GM21515 (cell line): Measurements from ENCODE around the gene UQCRC1.

Source experiments
- ATAC-seq: cut with Tn5 transposase; IDR thresholded peaks from one replicate; pipeline ENCODE4 v1.9.1; 2021; ENCODE audit not compliant: unreplicated experiment

Gene UQCRC1

DNA sequence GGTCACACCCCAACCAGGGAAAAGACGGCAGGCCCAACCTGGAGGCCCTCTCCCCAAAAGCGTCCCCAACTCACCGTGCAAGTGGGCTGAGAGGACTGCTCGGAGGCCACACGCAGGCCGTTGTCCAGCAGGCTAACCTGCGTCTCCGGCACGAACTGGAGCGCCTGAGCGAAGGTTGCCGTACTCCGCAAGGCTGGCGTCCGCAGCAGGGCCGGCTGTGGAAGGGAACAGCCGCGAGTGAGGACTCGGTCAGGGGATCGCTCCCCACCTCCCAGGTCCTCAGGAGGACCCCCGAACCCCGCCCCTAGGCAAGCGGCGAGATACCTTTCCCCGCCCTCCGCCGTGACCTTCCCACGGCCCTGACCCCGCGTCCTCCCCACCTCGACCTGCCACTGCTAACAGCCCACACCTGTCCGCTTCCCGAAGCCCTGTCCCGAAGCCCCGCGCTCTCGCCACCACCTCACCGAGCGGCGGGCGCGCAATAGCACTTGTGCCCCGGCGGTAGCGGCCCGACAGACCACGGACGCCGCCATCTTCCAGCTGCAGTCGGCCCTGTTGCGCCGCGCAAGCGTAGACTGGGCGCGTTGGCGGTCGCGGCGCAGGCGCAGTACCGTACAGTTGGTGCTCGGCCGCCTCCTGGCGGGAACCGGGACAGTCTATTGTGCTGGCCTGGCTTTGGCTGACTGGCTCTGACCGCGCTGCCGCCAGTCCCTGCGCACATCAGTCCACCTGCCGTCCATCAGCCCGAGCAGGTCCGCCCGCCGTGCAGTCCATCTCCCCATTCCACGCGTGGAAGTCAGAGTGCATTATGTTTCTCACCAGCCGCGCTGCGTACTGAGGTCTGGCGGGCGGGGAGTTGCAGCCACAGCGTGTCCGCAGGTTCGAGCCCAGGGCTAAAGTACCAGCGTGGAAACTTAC lies at the start of gene UQCRC1:
Gene UQCRC1 (minus strand): TSS at position 559 of the 918 bp plus-strand sequence. CDS start 26 bp downstream, at position 533.
- peak; percentile 94 for ATAC-seq

DNA sequence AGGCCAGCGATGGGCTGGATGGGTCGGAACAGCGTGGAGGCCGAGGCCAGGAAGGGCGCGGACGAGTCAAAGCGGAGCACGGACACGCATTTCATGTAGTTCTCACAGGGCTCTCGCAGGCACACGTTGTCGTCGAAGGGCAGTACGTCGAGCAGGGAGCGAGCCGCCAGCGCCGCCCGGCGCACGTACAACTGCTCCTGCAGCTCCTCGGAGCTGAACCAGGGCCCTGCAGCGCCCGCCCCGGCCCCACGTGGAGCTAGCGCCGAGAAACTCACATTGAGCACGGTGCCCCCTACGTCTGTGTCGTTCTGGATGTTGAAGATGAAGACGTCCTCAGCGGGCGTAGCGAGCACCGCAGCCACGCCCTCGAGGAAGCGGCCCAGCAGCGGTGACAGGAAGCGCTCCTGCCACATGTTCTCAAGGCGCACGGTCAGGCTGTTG lies 47.4 kb upstream of the UQCRC1 start:
- ATAC-seq: no peak

DNA sequence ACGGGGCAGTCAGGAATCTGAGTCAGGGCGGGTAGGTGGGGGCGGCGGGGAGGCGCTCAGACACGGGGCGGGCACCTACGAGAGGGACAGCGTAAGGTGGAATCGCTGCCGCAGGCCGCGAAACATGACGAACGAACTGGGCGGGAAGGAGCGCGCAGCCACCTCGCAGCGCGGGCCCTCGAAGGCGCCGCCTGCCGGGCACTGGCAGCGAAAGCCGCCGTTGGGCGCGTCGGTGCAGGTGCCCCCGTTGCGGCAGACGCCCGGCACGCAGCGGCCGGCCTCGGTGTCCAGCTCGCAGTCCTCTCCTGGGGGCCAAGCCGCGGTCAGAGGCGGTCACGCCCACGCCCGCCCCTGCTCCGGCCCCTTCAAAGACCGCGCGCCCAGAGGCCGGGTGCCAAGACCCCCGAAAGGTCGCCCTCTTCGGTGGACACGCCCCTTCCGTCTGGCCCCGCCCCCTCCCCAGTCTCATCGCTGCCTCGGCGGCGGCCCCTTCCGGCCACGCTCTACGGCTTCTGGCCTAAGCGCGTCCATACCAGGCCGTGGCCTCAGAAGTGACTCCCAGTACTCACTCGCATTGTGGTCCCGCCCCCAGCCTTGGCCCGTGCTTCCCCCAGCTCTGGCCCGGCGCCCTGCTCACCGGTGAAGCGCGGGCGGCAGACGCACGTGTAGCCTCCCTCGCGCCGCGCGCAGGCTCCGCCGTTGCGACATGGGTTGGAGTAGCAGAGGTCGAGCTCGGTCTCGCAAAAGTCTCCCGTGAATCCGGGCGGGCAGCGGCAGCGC lies 46.8 kb upstream of the UQCRC1 start:
- ATAC-seq: peak; percentile 41

DNA sequence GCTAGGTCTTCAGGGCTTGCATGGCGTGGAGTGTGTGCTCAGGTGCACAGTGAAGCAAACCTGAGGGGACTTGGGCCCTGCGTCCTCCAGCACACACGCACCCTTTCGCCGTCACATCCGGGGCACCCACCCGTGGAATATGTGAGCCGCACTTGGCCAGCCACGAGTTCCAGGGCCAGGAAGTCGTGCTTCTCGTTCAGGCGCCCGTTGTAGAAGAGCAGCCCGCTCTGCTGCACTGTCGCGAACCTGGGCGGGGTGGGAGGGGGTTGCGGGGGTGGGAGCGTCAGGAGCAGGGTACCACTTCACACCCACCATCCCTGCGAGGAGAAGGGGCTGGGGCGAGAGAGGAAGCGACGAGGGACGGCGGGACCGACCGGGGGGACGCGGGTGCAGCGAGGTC lies 46.2 kb upstream of the UQCRC1 start:
- ATAC-seq: no peak

DNA sequence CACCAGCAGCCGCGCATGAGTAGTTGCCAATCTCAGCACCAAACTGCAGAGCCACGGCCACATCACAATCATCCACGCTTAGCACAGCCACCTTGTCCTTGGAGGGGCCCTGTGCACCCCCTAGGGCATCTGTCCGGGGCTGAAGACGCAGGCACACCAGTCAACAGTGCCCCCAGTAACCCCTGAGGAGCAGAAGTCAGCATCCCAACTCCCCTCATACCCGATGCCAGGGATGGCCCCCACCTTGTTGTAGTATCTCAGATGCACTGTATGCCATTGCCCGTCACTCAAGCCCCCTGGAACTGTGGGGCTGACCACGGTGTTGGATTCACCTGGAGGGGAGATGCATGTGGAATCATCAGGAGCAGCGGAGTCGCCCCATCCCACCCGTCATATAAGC lies 45.6 kb upstream of the UQCRC1 start:
- ATAC-seq: no peak

DNA sequence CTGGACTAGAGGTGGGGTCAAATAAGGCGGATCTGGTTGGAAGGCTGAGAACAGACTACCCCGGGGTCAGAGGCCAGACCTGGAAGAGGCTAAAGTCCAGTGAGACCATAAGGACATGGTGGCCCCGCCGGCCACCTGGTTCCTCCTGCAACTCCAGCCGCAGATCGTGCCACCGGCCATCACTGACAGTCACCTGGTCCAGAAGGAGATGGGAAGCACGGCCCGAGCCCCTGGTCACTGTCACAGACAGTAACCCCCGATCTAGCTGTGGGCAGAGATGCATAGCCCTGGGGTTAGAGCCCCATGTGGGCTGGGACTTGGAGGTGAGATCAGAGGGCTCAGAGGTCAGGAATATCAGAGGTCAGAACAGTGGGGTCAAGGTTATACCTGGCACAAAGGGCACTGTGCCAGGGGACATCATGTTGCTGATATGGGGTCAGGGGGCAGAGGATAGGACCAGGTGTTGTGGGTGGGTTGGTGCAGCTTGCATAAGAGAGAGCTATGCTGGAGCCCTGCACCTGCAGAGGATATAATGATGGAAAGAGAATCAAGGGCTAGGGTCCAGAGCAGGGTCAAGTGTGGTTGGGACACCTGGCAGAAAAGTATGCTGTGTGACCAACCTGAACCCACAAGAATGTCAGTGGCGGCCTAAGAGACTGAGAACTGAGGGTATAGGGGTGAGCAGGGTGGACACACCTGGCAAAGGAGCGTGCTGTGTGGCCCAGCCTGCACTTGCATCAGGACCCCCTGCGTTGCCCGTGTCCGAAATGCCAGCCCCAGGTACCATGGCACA lies 43.7 kb upstream of the UQCRC1 start:
- ATAC-seq: no peak

DNA sequence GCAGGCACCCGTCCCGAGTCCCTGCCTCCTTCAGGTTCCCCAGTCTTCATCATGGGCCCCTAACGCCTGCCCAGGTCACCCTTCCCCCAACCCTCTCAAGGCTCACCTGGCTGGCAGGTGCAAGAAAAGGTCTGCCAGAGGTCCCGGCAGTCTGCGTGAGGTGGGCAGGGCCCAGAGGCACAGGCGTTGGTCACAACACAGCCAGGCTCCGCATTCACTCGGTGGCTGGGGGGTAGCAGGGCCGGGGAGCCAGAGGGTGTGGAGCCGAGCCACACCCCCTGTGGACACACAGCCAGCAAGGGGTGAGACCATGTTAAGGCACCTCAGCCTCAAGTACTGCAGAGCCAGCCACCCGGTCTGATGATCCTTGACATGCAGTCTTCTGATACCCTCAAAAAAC lies 42.3 kb upstream of the UQCRC1 start:
- ATAC-seq: no peak

DNA sequence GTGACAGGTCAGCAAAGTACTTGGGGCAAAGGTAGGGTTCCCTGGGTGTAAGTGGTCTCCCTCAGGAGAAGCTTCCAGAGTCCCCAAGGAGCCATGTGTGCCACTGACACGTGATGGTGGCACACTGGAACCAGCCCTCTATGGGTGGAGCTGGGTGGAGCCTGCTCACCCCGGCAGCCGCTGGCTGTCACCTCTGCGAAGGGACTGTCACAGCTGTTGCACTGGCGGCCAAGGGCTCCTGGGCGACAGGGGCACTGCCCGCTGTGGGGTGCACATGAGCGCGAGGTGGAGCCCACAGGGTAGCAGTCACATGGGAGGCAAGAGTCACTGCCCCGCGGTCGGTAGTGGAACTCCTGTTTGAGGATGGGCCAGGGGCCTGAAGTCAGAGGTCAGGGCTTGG lies 41.3 kb upstream of the UQCRC1 start:
- no peak for ATAC-seq

DNA sequence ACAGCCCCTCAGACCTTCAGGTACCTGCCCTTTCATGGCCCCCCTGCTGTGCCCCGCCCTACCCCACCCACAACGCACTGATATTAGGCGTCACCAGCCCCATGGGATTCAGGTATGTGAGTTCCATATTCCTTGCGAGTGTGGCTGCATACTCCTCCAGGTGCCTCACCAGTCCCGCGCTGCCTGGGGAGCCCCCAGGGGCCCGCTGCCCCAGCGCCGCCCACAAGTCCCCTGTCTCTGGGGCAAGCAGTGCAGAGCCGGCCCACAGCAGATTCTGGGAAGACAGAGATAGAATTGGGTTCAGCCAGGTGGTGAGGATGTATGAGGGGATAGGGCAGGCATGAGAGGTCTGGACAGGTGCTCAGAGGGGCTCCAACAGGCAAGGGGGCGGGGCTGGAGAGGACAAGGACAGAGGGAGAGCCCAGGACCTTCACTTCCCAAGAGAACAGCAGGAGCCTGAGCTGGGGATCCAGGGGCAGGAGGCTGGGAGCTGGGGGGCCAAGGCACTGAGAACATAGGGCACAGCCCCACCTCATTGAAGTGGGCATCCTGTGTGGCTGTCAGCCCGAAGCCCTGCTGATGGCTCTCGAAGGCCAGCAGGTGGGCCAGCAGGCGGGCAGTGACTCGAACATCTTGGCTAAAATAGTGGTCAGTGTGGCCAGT lies 38.9 kb upstream of the UQCRC1 start:
- ATAC-seq: no peak

DNA sequence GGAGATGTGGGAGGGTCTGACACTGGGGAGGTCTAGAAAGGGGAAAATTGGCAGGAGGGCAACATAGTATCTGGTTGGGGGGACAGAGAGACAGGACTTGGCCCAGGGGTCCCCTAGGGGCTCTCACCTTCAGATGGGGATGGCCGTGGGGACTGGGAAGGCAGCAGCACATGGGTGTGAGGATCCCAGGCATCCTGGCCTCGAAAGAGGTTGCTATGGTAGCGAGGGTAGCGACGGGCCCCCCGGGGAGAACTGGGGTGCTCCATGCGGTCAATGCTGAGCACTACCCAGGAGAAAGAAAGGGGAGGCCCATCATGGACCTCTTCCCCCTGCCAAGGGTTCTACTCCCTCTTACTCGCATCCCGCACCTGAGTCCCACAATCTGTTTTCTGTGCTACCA lies 38.3 kb upstream of the UQCRC1 start:
- no peak for ATAC-seq

DNA sequence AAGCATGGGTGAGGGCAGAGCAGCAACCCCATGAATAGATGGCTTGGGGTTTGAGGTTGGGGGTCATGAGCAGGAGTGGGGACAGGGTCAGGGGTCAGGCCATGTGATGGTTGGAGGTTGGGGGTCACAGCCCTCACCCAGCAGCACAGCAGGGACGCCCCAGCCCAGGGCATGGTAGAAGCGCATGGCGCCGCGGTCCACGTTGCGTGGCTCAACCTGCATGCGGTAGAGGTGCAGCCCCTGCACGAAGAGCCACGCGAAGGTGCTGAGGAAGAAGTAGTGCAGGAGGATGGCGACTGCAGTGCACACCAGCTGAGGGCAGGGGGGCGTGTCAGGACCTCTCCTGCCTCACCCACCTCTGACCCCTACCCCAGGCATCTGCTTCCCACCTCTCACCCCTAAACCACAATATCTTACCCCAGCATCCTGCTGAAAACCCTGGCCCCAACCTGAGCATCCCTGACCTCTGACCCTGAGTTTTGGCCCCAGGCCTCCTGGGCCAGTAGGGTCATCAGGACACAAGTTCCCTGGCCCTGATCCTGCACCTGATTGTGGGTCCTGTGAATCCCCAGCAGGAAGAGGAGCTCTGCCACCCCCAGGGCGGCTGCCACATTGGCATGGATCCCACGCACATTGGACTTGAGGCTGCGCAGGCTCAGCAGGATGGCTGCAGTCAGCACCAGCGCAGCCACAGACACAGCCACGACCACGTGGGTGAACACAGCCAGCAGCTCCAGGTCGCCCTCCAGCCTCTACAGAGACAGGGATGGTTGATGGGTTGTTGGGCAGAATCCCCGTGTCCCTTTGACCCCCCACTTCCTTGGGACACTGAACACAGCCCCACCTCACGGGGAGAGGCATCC lies 35.7 kb upstream of the UQCRC1 start:
- ATAC-seq: no peak

DNA sequence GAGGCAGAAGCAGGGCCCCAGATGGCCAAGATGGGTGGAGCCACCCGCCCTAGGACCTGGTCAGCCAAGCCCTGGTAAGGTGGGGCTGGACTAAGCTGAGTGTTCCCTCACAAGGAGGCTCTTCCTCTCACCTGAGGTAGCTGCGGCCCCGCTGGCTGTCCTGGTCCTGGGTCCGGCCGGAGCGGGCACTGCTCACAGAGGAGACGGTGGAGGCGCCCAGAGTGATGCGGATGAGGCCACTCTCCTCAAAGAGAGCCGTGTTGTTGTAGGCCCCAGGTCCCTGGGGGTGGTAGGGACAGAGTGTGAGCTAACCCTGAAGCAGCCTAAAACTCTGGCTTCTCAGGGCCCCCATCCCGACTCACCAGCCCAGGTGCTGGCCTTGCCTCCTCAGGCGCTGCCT lies 33.2 kb upstream of the UQCRC1 start:
- ATAC-seq: no peak

DNA sequence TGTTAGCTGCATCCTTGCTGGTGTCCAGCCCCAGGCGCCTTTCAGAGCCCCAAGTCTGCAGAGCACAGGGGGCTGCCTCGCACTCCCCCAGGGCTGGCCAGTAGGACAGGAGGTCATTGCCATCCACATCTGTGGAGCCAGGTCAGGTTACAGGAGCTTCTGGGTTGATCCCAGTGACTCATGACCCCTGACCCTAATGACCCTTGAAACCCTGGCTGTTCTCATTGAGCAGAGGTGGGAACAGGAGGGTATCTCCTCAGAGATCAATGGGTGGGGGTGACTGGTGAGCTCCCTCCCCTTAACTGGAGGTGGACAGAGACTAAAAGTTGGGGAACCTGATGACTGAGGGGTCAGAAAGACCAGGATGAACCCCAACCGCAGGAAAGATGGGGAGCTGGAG lies 31.9 kb upstream of the UQCRC1 start:
- no peak for ATAC-seq

DNA sequence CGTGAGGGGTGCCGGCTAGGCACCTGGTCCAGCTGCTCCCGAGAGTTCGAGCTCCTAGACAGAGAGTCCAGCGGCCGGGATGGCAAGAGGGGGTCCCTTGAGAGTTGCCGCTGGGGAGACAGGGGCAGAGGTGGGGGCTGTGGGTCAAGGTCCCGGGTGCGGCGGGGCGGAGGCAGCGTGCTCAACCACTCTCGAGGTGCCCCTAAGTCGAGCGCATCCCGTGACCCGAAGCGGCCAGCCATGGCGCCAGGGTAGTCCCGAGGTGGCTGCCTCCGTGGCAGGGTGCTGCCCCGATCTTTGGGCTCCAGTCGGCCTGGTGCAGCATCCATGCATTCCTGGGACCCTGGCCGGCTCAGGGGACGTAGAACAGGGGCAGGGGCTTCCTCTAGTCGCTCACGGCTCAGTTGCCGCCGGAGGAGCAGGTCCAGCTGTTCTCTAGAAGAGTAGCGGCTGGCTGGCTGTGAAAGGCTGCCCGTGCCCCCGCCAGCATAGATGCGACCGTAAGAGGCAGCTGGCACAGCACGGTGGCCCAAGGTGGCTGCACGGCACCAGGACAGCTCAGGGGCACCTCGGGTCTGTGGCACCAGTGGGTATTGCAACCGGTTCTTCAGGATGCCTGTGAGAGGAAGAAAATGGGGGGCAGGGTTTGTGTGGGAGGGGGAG lies 30.6 kb upstream of the UQCRC1 start:
- ATAC-seq: no peak

DNA sequence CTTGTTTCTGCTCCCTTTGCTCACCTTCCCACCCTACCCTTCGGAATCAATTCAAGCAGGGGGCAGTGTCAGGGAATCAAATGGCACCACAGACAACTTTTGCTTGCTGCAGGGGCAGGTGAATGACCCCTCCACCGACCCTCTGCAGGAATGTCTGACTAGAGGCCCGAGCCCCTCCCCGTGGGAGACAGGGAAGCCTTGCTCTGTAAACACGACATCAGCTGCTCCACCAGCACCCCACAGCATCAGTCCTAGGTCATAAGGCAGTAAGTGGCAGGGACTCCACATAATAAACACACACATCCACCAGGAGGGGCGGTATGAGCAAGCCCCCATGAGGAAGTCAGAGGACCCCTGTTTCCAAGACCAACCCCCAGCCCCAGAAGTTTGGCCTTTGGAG lies 27.9 kb upstream of the UQCRC1 start:
- ATAC-seq: no peak

DNA sequence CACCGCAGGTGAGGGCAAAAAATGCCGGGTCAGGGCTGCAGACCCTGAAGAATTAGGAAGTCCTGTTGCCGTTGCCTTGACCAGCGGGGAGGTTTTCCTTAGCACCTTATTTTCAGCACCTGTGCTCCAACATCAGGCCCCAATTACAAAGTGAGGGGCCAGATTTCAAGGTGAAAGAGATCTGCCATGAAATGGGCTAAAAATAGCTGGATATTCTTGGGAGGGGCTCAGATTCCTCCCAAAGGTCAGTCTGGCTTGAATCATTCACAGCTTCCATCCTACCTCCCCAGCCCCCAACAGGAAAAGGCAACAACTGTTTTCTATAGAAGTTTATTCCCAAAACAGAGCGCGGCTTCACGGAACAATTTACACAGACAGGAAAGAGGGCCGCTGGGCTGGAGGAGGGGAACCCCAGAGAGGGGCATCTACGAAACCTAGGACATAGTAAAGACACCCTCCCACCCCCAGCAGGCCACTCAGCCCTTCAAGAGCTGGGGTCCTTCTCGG lies 26.8 kb upstream of the UQCRC1 start:
- no peak for ATAC-seq

DNA sequence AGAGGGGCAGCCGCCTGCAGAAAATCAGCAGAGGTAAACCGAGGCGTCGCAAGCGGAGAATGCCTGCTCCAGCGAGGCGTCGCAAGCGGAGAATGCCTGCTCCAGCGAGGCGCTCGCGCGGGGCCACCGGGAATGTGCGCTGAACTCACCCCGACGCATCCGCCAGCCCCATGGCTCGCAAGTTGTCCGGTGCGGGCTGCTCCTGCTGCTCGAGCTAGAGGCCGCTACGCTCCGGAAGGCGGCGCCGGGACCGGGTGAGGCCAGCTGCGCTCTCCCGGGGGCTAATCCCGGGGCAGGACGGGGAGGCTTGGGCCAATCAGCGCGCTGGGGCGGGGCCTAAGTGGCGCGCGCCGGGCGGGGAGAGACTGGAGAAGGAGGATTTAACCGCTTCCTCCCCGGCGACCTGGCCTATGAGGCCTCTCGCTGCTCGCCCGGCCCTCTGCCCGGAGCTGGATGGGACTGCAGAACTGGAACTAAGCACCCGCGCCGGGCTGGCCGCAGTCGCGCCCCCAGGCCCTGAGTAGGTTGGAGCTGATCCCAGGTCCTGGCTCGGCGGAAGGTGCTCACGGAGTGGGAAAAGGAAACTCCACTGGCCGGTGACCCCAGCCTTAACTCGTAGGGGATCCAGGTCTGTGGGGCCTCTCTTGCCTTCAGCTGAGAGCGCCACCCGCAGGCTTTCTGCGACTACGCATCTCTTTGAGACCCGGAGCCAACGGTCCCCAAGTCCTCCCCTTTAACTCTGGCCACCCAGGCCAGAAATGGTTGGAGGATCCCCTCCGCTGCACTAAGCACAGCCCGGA lies 26.0 kb upstream of the UQCRC1 start, which contains the start of gene SLC26A6:
Gene SLC26A6 (minus strand): TSS at position 240 of the 800 bp plus-strand sequence. CDS start 68 bp downstream, at position 172.
- peak; percentile 92 for ATAC-seq

DNA sequence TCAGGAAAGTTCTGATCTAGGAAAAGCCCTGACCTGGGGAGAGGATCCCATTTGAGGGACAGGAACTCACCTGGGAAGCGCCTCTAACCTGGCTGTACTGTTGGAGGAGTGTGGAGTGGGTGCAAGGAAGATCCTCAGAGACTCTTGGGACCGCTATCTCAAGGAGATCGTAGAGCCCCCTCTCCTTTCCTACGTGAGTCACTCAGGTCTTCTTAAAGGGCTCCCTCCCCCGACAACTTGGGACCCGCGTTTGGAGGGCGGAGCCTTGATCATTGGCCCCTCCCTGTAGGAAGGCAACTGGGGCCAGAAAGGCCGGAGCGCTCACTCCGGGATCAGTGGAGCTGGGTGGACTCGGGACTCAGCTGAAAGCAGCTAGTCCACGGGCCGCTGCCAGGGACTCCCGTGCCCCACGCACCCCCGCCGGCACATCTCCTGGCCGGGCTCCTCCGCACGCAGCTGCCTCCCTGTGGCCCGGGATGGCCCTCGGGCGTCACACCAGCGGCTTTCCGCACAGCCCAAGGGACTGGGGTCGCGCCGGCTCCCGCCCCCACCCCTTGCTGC lies 25.3 kb upstream of the UQCRC1 start:
- peak; percentile 11 for ATAC-seq
